GM04504 (cell line): ENCODE measurements around the gene CDCP1.
A peak's percentile ranks its signal among the peaks of the same experiment; 100 is the strongest.
"Not testable (repeated sequence)": the region's sequence is repeated elsewhere in the genome, so short reads cannot be mapped to it uniquely, and the experiment has no call there.

Experiments used
- DNase-seq: peaks from one replicate; pipeline ENCODE4 v3.0.0-alpha.2; 2012; ENCODE audit warnings: low read depth

The CDCP1 gene

DNA sequence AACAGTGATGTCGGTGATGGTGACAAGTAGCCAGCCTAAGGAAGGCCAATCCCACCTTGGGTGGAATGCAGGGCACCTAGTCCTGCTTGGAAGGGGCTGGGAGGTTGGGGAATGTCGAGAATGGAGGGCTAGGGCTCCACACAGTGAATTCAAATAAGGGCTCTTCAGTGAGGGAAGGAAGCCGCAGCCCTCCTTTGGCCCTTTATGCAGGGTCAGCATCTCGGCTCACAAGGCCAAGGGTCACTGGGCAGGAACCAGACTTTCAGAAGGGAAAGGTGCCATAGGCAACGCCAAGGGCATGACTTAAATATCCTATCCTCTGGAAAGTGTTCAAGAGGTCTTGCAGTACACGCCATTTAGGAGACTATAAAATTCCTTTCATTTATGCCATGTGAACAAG is 63.2 kb downstream of the CDCP1 start:
- no peak for DNase-seq

DNA sequence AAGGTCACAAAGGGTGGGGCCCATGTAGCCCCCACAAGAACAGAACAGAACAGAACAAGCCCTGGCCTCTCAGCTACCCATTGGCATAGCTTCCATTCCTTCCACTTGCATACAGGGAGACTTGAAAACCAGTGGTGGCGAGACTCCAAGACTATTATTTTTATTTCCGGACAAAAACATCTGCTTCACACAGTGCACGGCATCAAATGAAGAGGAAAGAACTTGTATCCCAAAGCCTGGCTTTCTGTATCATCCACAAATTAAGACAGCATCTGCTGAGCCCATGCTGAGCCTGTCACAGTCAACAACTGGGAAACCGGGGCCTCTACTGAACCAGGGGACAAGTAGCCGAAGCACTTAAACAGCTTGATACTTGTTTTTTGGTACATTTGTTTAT is 64.0 kb downstream of the CDCP1 start:
- DNase-seq = peak; percentile 55

DNA sequence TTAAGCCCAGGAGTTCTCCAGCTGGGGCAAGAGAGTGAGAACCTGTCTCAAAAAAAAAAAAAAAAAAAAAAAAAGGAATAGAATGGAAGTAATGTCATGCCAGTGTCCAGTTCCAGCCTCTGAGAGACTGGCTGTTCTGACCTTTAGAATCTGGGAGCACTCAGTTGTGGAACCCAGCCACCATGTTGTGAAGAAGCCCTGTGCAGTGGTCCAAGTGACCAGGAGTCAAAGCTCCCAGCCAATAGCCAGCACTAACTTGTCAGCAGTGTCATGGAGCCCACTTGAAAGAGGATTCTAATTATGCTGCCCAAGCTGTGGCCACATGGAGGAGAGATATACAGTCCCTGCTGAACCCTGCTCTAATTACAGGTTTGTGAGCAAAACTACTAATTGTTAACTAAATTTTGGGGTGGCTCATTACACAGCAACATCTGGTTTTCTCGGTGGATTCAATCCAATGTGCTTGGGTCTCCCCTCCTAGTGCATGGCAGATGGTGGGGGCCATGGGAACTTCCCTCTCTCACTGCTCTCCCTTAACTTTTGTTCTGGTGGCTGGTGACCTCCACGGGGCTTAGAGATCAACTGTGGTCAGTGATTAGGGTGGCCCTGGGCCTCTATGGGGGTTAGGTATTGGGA is 64.6 kb downstream of the CDCP1 start:
- no peak for DNase-seq

DNA sequence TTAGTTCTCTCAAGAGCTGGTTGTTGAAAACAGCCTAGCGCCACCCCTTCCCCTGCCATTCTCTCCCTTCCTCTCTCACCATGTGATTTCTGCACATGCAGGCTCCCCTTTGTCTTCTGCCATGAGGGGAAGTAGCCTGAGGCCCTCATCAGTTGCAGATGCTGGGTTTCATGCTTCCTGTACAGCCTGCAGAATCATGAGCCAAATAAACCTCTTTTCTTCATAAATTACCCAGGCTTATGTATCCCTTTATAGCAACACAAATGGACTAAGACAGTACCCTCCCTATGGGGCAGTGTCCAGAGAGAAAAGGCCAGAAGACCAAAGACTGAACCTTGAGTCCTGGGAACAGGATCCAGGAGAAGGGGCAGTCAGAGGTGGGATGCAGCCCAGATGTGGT is 65.4 kb downstream of the CDCP1 start:
- DNase-seq = no peak

DNA sequence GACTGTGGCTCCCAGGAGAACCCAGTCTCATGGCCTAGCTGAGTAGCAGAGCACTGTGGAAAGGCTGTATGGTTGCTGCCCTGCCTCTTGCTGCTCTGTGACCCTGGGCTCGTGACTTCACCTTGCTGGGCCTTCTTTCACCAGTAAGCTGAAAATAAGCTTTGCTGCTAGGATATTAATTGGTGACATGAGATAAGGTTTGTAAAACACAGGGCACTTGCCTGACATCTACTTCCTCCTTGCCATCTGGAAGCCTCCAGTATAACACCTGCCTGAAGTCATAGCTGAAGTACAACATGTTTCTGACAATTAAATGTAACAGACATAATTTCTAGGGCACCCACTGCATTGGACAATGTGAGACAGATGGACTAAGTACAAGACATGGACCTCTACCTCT is 66.5 kb downstream of the CDCP1 start:
- DNase-seq = no peak

DNA sequence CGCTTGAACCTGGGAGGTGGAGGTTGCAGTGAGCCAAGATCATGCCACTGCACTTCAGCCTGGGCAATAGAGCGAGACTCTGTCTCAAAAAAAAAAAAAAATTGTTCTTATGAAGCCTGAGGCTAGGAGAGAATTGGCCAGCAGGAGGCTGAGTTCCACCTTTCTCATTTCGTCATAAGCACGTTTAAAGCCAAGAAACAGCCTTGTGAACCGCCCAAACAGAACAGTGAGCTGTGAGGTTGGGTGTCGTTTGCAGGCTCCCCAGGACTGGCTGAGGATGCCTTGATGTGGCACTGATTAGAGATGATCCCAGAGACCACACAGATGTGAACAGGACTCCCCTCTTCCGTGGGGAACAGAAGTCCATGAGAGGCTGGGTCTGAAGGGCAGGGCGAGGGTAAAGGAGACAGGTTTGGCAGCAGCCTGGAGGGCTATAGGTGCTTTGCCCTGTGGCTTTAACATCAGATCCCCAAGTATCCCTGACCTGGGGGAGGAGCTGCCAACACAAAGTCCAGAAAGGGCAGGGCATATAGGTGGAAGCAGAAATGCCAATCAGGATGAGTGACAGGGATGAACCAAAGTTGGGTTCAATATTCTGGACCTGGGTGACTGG is 67.2 kb downstream of the CDCP1 start:
- DNase-seq = no peak

DNA sequence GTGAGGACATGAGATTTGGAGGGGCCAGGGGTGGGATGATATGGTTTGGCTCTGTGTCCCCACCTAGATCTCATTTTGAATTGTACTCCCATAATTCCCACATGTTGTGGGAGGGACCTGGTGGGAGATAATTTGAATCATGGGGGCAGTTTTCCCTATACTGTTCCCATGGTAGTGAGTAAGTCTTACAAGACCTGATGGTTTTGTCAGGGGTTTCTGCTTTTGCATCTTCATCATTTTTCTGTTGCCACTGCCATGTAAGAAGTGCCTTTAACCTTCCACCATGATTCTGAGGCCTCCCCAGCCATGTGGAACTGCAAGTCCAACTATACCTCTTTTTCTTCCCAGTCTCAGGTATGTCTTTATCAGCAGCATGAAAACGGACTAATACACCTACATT is 67.9 kb downstream of the CDCP1 start:
- DNase-seq = not testable (repeated sequence)

DNA sequence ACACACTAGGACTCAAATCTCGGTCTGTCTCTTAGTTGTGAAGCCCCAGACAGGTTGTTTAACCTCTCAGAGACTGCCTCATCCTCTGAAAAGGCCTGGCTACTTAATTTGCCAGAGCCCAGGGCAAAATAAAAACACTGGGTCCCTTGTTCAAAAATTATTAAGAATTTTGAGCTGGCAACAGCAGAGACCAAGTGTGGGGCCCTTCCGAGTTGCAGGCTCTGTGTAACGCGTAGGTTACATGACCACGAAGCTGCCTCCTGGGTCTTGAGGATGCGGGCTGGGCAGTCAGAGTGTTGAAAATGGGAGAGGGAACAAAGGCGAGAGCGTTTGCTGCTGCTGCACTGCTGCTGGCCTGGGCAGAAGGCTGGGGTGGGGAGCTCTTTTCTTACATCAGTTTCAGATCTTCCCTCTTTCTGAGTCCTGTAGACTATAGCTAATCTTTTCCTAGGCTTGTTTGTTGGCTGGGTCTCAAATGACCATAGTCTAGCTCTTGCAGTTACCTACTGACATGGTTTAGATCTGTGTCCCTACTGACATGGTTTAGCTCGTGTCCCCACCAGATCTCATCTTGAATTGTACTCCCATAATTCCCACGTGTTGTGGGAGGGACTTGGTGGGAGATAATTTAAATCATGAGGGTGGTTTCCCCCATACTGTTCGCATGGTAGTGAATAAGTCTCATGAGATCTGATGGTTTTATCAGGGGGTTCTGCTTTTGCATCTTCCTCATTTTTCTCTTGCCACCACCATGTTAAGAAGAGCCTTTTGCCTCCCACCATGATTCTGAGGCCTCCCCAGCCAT is 70.2 kb downstream of the CDCP1 start:
- DNase-seq = no peak

DNA sequence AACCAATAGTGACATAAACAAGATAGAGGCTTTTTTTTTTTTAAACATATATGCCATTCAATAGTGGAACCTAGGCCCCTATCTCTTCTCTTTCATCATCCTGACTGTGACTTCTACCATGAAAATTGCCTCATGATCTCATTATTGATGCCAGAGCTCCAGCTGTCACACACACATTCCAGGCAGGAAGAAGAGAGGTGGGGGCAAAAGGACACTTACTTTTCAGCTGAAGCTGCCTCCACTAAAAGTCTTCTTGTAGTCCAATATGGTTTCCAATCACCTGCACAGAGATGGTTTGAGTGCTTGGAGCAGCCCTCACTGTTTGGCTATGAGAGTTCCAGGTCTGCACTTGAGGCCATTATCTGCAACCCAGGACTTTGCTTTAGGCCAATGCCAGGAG is 75.1 kb downstream of the CDCP1 start:
- DNase-seq = no peak

DNA sequence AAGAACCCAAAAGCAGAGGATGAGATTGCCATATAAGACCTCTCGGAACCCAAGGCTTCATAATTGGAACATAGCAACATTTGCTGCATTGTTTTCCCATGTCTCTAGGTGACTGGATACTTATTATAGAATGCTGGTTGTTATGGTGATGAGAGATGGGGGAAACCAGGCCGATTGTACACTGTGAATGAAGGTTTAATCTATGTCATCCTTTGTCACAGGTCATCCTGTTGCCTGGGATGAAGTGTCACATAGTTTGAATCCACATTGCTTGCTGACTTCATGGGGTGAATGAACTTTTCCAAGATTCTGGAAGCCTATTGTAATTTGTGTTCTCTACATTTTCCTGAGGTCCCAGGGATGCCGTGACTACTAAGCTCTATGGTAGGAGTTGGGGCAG is 78.2 kb downstream of the CDCP1 start:
- no peak for DNase-seq

DNA sequence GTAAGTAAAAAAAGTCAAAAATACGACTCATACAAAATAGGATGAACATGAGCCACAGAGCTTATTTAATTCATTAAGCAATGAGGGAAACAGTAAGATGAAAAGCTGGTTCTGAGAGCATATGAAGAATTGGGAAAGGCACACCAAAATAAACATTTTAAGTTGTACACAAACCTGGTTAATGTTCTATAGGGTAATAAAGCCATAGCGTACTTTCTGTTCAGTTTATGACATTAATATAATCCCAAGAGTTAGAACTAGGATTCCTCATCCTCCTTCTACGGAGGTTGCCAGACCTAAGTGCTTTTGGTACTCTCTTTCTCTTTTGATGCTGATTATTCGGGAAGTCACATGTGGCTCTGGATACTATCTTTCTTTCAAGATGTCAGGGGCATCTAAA is 78.7 kb downstream of the CDCP1 start:
- no peak for DNase-seq

DNA sequence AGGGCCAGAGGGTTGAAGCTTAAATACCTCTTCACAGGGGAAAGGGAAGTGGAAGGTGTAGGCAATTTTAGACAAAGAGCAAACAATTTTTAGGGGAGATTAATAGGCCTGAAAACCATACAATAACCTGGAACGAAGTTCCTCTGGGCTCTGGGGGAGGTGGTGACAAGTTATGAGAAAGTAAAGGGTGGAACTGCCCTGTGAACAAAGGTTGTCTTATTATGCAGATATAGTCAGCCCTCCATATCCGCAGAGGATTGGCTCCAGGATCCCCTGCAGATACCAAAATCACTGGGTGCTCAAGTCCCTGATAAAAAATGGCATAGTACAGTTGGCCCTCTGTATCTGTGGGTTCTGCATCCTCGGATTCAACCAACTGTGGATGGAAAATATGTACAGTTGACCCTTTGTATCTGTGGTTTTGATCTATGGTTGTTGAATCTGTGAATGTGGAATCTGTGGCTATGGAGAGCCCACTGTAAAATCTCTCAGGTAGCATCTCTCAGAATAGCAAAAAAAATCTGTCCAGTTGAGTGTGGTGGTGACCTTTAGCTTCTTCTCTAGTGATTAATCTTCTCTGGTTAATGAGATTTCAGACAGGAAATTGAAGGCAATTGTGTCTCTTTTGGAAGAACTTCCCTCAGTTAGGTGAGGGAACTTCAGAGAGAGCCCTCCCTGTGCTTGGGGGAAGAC is 79.9 kb downstream of the CDCP1 start:
- no peak for DNase-seq

DNA sequence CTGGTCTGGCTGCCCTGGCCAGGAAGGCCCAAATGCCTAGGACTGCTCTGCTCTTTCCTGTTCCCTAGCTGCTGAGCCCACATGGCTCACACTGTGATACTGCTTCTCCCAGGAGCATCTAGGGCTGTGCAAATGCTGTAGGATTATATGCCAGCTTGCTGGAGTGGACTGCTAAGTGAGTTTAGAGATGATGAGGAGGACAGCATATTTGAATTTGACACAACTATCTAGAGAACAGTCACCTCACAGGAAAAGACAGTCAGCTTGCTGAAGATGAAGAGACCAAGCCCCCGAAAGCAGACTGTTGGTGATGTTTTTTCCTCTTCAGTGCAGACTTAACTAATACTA is 80.8 kb downstream of the CDCP1 start:
- no peak for DNase-seq

DNA sequence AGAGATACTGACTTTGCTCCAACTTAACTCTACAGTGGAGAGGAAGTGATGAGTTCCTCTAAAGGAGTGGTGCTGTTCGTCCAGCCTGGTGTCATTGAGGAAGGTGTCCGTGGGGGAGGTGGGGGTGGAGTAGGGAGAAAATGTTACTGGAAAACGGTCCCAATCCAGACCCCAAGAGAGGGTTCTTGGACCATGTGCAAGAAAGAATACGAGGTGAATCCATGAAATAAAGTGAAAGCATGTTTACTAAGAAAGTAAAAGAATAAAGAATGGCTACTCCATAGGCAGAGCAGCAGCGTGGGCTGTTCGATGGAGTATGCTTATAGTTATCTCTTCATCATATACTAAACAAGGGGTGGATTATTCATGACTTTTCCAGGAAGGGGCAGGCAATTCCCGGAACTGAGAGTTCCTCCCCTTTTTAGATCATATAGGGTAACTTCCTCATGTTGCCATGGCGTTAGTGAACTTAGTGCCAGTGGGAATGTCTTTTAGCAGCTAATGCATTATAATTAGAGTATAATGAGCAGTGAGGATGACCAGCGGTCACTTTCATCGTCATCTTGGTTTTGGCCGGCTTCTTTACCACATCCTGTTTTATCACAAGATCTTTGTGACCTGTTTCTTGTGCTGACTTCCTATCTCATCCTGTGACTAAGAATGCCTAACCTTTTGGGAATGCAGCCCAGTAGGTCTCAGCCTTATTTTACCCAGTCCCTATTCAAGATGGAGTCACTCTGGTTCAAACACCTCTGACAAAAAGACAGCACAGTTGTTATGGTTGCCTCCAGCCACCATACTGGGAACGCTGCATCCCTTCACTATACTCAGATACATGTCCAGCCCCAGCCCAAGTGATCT is 81.4 kb downstream of the CDCP1 start:
- DNase-seq = peak; percentile 51

DNA sequence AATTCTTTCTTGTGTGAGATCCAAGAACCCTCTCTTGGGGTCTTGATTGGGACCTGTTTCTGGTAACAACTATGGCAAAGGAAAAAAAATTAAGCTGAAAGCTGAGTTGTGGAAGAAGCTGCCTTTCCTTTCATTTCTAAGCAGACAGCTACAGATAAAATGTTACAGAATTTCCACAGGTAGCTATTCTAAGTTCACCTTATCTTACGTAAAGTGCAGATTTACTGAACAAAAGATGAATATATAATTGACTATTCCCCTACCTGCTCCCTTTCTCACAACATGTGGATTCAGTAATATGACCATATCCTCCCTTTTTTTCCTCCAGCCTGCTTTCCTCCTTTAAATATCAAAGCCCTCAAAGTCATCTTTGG is 83.5 kb downstream of the CDCP1 start:
- DNase-seq = no peak

DNA sequence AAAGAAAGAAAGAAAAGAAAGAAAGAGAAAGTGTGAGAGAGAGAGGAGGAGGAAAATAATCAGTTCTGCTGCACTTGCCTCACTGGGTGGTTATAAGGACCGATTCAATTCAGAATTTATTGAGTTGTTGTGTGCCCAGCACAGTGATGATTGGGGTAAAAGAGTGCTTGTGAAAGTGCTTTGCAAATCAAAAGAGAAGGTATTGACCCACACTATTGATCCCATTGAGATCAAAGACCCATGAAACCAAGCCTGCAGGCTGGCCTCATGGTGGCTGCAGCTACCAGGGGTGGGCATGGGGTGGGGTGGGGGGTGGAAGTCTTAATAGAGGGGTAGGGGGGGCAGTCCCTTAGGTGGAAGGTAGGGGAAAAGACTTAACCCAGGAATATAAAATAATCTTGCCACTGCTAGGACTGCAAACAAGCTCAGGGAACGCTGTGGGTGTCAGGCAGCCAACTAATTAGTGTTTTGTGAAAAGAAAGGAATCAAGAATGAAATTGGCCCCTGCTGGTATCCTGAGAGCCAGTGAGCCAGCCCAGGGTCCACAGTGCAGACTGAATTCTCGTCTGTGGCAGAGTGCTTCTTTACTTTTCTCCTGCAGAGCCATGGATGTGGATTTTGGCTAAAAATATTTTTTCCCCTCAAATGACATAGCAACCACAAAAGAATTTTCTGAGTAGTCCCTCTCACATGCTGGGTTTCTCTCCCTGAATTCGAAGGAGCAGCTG is 85.8 kb downstream of the CDCP1 start:
- DNase-seq = no peak

DNA sequence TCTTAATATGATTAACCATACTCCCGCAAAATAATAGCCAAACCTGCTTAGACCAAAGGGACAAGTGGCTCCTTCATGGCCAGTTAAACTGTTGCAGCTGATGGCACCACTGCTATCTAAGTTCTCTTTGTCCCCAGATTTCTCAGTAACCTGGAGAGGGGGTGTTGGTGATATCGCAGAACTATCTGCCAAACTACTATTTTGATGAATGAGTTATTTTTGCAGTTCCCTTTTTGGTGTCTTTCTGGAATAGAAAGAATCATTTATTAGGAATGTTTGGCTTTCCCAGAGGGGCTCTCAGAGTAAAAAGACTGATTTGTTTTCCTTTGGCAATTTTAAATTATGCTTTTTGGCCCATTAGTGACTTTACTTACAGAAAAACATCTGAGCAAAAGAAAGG is 87.0 kb downstream of the CDCP1 start:
- no peak for DNase-seq

DNA sequence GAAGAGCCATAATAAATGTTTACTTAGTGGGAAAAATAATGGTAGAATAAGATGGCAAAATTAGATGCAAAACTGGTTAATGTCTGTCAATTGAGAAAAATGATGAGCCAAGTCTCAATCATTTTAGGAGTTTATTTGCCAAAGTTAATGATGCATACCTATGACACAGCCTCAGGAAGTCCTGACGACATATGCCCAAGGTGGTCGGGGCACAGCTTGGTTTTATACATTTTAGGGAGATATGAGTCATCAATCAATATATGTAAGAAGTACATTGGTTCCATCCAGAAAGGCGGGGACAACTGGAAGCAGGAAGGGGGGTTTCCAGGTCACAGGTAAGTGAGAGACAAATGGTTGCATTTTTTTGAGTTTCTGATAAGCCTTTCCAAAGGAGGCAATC is 88.6 kb downstream of the CDCP1 start:
- no peak for DNase-seq

DNA sequence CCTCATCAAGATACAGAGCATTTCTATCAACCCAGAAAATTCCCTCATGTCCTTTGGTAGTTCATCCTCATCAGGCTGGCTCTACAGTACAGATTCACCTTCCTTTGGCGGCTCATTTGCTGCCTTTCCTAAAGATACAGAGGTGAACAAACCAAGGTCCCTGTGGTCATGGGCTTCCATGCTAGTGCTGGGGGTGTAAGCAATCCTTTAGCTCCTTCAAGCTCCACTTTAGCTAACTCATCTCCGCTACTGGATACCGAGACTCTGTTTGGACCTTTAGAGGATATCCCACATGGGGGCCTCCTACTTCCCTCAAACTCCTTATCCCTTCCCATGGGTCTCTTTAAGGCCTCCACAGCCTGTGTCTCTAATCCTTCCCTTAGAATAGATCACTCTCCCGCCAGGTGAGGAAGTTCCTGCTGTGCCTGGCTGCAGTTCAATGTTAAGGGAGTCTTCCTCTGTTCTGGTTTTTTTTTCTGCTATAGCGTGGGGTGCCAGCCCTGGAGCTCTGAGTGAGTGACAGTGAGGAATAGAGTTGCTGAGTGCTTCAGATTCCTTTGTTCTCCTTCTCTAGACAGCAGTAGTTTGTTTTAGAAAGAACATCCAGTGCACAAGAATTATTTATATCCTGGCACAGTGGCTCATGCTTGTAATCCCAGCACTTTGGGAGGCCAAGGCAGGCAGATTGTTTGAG is 89.4 kb downstream of the CDCP1 start:
- DNase-seq = no peak

DNA sequence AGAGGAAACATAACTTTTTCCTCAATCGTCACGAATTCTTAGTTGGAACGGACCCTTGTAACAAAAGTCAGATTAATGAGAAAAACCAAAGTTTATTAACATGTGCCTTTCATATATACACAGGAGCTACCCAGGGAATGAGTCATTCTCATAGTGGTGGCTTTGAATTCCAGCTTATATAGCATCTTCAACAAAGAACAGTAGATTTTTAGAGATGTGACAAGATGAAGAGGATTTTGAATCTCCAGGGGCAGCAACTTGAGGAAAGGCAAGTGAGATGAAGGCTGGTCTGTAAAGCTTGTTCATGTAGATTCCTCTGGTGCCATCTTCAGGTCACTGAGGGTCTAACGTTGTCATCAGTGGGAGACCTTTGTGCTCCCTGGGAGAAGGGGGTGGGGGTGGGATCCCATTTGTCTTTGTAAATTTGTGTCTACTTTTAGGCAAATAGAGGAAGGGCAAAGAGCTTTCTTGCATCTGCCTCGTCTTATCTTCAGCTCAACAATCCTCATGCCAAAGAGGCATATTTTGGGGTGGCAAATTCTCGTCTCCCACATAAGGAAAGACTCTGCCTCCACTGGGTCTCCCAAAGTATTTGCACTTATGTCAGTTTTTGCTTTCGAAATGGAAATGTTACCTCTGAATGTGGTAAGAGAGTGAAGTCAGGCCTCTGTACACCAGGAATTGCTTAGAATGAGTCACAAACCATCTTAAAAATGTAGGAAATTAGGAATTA is 90.6 kb downstream of the CDCP1 start:
- no peak for DNase-seq
